Epithelial cell of esophagus (primary cell): ENCODE measurements around the gene INTS3.
A peak's percentile ranks its signal among the peaks of the same experiment; 100 is the strongest.

Experiments
- DNase-seq: peaks from one replicate; pipeline ENCODE4 v3.0.0; 2010; ENCODE audit warnings: low read depth
- H3K4me3 ChIP-seq: 2 replicates; pipeline ENCODE4 v1.5.1; 2011; ENCODE audit warnings: mild to moderate bottlenecking, low read length, control low read depth
- TF ChIP-seq, protein P1 (sequence below): IDR thresholded peaks from 2 replicates; pipeline ENCODE4 v1.5.1; 2011; ENCODE audit warnings: low read depth, mild to moderate bottlenecking, low read length, control low read depth, inconsistent platforms; ENCODE audit not compliant: insufficient read depth; ENCODE audit errors: missing control alignments

The INTS3 gene

DNA sequence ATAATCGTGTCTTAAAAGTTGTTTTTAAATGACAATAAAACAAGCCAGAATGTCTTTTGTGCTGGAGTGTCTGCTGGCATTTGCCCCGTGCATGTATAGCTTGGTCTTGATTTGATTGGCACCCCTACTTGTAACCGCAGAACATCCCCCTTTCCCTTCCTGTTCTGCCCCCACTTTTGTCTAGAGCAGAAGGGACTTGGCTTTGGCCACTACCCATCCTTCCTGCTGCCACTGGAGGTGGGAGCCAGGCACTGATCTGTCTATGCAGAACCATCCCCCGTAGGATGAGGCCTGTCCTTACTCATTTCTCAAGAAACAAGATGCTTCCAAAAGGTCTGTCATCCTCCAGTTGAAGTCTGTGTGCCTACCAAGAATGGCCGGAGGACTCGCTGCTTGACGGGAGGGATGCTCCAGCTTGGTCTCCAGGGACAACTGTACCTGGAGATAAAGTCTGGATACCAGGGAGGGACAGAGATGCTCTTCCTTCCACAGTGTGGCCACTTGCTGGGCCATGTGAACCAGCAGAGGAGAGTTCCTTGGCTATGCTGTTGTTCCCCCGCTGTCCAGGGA, 46.3 kb downstream of the INTS3 start:
- DNase-seq = no peak
- H3K4me3 ChIP-seq = no peak overlapping the region
- TF ChIP-seq, protein P1, sequence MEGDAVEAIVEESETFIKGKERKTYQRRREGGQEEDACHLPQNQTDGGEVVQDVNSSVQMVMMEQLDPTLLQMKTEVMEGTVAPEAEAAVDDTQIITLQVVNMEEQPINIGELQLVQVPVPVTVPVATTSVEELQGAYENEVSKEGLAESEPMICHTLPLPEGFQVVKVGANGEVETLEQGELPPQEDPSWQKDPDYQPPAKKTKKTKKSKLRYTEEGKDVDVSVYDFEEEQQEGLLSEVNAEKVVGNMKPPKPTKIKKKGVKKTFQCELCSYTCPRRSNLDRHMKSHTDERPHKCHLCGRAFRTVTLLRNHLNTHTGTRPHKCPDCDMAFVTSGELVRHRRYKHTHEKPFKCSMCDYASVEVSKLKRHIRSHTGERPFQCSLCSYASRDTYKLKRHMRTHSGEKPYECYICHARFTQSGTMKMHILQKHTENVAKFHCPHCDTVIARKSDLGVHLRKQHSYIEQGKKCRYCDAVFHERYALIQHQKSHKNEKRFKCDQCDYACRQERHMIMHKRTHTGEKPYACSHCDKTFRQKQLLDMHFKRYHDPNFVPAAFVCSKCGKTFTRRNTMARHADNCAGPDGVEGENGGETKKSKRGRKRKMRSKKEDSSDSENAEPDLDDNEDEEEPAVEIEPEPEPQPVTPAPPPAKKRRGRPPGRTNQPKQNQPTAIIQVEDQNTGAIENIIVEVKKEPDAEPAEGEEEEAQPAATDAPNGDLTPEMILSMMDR = no peak

DNA sequence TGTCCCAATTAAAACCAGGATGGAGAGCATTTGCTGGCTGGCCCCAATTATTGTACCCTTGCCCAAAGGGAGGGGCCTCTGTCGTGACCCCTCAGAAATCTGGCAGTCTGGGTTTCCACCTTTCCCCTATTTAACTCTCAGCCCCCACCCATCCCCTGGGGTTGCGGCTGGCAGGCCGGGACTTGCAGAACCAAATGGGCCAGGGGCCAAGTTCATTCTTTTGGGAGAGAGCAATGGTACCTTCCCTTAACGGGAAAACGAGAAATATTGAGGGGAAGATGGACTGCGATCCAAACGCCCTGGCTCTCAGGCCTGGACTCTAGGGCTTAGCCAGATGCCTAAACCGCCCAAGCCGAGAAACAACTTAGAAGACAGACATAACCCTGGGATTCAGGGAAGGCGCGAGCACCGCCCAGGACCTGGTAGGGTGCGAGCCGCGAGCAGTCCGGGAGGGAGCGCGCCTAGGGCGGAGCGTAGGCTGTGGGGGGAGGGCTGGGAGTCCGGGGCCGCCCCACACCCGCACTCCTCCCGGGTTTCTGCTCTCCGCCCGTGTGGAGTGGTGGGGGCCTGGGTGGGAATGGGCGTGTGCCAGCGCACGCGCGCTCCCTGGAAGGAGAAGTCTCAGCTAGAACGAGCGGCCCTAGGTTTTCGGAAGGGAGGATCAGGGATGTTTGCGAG, 47.1 kb downstream of the INTS3 start, which contains the start of gene SLC27A3:
Gene SLC27A3 (plus strand): TSS at position 628 of the 678 bp plus-strand sequence. CDS start 91 bp downstream, outside the sequence.
- DNase-seq = peak; percentile 47
- TF ChIP-seq, protein P1 = no peak
- H3K4me3 ChIP-seq = peak within 1 kb of the TSS; percentile 63

DNA sequence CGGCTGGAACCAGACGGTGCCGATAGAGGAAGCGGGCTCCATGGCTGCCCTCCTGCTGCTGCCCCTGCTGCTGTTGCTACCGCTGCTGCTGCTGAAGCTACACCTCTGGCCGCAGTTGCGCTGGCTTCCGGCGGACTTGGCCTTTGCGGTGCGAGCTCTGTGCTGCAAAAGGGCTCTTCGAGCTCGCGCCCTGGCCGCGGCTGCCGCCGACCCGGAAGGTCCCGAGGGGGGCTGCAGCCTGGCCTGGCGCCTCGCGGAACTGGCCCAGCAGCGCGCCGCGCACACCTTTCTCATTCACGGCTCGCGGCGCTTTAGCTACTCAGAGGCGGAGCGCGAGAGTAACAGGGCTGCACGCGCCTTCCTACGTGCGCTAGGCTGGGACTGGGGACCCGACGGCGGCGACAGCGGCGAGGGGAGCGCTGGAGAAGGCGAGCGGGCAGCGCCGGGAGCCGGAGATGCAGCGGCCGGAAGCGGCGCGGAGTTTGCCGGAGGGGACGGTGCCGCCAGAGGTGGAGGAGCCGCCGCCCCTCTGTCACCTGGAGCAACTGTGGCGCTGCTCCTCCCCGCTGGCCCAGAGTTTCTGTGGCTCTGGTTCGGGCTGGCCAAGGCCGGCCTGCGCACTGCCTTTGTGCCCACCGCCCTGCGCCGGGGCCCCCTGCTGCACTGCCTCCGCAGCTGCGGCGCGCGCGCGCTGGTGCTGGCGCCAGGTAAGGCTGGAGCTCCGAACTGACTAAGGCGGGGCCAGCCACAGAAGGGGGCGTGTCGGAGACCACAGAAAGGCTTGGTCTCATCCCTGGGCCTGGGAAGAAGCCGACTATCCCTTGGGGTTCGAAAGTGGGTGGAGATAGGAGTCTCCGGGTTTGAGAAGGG, 47.8 kb downstream of the INTS3 start:
- TF ChIP-seq, protein P1 = no peak
- H3K4me3 ChIP-seq = peak overlapping the region; percentile 63
- DNase-seq = peak; percentile 73

DNA sequence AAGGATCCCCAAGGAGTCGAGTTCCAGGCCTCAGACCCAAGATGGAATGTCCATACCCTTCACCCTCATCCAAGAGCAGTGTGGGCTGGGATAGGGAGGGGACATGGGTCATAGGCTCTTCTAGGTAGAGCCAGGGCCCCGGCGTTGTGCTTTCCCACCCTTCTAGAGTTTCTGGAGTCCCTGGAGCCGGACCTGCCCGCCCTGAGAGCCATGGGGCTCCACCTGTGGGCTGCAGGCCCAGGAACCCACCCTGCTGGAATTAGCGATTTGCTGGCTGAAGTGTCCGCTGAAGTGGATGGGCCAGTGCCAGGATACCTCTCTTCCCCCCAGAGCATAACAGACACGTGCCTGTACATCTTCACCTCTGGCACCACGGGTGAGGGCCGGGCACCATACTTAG, 48.5 kb downstream of the INTS3 start:
- TF ChIP-seq, protein P1 = no peak
- no peak for DNase-seq
- H3K4me3 ChIP-seq = peak overlapping the region; percentile 63

DNA sequence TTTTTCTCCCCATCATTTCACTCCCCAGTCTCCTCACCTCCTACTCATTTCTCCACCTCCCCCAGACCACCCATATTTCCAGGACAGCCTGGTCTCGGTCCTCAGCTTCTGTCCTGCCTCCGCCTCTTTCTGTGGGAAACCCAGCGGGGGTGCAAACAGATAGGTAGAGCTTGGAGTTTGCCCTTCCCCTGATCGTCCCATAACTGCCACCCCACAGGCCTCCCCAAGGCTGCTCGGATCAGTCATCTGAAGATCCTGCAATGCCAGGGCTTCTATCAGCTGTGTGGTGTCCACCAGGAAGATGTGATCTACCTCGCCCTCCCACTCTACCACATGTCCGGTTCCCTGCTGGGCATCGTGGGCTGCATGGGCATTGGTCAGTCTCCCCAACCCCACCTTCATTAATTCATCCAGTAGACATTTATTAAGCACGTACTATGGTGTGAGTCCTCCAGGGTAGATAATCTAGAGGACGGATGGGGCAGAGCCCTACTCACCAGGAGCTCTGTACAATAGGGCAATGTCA, 49.1 kb downstream of the INTS3 start:
- DNase-seq = no peak
- TF ChIP-seq, protein P1 = no peak
- H3K4me3 ChIP-seq = no peak overlapping the region

DNA sequence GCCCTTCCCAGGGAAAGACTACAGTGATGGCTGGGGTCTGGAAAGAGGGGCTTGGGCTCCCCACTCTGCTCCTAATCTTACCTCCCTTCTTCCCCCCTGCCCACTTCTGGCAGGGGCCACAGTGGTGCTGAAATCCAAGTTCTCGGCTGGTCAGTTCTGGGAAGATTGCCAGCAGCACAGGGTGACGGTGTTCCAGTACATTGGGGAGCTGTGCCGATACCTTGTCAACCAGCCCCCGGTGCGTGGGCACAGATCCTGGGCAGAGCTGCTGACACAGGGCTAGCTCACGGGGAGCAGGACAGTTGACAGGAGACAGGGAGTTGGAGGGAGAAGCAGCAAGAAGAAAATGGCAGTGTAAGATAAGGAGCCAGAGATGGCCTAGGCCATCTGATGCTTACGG, 49.8 kb downstream of the INTS3 start:
- H3K4me3 ChIP-seq = no peak overlapping the region
- TF ChIP-seq, protein P1 = no peak

More for the DNA sequence above, 49.8 kb downstream of the INTS3 start:
- DNase-seq = no peak
